H9 (cell line): Measurements from ENCODE around the gene ZBTB17. TPM values are rescaled to one million over a fixed set of nuclear protein-coding genes. Genes with fewer than 3 reads are reported as not detected.
A peak's percentile ranks its signal among the peaks of the same experiment; 100 is the strongest.

Experiments
- DNase-seq: peaks from one replicate; pipeline ENCODE4 v3.0.0-alpha.2; 2017
- H2AFZ ChIP-seq: one replicate; pipeline ENCODE4 v1.6.1; 2013; ENCODE audit warnings: mild to moderate bottlenecking, low read length, control low read depth, moderate library complexity
- H2AK5ac ChIP-seq: 2 replicates; pipeline ENCODE4 v1.6.1; 2013; ENCODE audit warnings: low read length, control low read depth, mixed read lengths; ENCODE audit not compliant: insufficient read length
- H2BK120ac ChIP-seq: one replicate; pipeline ENCODE4 v1.6.1; 2013; ENCODE audit warnings: low read depth, mild to moderate bottlenecking, low read length, control low read depth, inconsistent platforms; ENCODE audit not compliant: poor library complexity, severe bottlenecking
- H2BK12ac ChIP-seq: 2 replicates; pipeline ENCODE4 v1.6.1; 2013; ENCODE audit warnings: low read length, control low read depth, mixed read lengths, low read depth; ENCODE audit not compliant: insufficient read length
- H2BK15ac ChIP-seq: 2 replicates; pipeline ENCODE4 v1.6.1; 2013; ENCODE audit warnings: low read depth, low read length, control low read depth
- H2BK20ac ChIP-seq: one replicate; pipeline ENCODE4 v1.6.1; 2013; ENCODE audit warnings: low read depth, mild to moderate bottlenecking, low read length, control low read depth, inconsistent platforms; ENCODE audit not compliant: poor library complexity, severe bottlenecking
- H2BK5ac ChIP-seq: 2 replicates; pipeline ENCODE4 v1.6.1; 2013; ENCODE audit warnings: low read length, control low read depth, mixed read lengths; ENCODE audit not compliant: insufficient read length
- H3K14ac ChIP-seq: 2 replicates; pipeline ENCODE4 v1.6.1; 2013; ENCODE audit warnings: low read length, control low read depth; ENCODE audit not compliant: insufficient read depth
- H3K18ac ChIP-seq: 2 replicates; pipeline ENCODE4 v1.6.1; 2013; ENCODE audit warnings: low read depth, mild to moderate bottlenecking, mixed read lengths, low read length, control low read depth; ENCODE audit not compliant: insufficient read length
- H3K23ac ChIP-seq: 2 replicates; pipeline ENCODE4 v1.6.1; 2013; ENCODE audit warnings: low read length, control low read depth, mixed read lengths, low read depth; ENCODE audit not compliant: insufficient read length
- H3K23me2 ChIP-seq: 2 replicates; pipeline ENCODE4 v1.6.1; 2013; ENCODE audit warnings: low read depth, mild to moderate bottlenecking, mixed read lengths, low read length, control low read depth; ENCODE audit not compliant: insufficient read length, poor library complexity, severe bottlenecking
- H3K27ac ChIP-seq: 2 replicates; pipeline ENCODE4 v1.5.1; 2013; ENCODE audit warnings: low read length, control low read depth, mixed read lengths, low read depth; ENCODE audit not compliant: insufficient read length
- H3K27me3 ChIP-seq: 2 replicates; pipeline ENCODE4 v1.6.1; 2013; ENCODE audit warnings: low read length, control low read depth, inconsistent platforms; ENCODE audit not compliant: insufficient read depth
- H3K4ac ChIP-seq: 2 replicates; pipeline ENCODE4 v1.6.1; 2013; ENCODE audit warnings: low read depth, mild to moderate bottlenecking, control low read depth, inconsistent platforms, low read length, moderate library complexity
- H3K4me1 ChIP-seq: 2 replicates; pipeline ENCODE4 v1.6.1; 2013; ENCODE audit warnings: low read length, control low read depth, inconsistent platforms; ENCODE audit not compliant: insufficient read depth
- H3K4me2 ChIP-seq: 2 replicates; pipeline ENCODE4 v1.6.1; 2013; ENCODE audit warnings: low read length, control low read depth, mixed read lengths; ENCODE audit not compliant: insufficient read length, insufficient read depth
- H3K56ac ChIP-seq: 2 replicates; pipeline ENCODE4 v1.6.1; 2013; ENCODE audit warnings: low read depth, mild to moderate bottlenecking, mixed read lengths, low read length, control low read depth; ENCODE audit not compliant: insufficient read length
- H3K79me1 ChIP-seq: 2 replicates; pipeline ENCODE4 v1.6.1; 2013; ENCODE audit warnings: low read depth, mild to moderate bottlenecking, moderate library complexity, low read length, control low read depth, inconsistent platforms; ENCODE audit not compliant: insufficient read depth, poor library complexity, severe bottlenecking
- H3K79me2 ChIP-seq: 2 replicates; pipeline ENCODE4 v1.6.1; 2013; ENCODE audit warnings: low read length, control low read depth, inconsistent platforms; ENCODE audit not compliant: insufficient read depth
- H3K9ac ChIP-seq: 2 replicates; pipeline ENCODE4 v1.6.1; 2013; ENCODE audit warnings: low read length, control low read depth, mixed read lengths; ENCODE audit not compliant: insufficient read length; ENCODE audit errors: extremely low read depth
- H3K9me3 ChIP-seq: one replicate; pipeline ENCODE4 v1.6.1; 2013; ENCODE audit warnings: low read depth, low read length, inconsistent platforms; ENCODE audit not compliant: control insufficient read depth
- H3T11ph ChIP-seq: one replicate; pipeline ENCODE4 v1.6.1; 2013; ENCODE audit warnings: mild to moderate bottlenecking, low read length, control low read depth, inconsistent platforms
- H4K20me1 ChIP-seq: one replicate; pipeline ENCODE4 v1.6.1; 2013; ENCODE audit not compliant: control insufficient read depth, insufficient read length, insufficient read depth
- H4K5ac ChIP-seq: 2 replicates; pipeline ENCODE4 v1.6.1; 2013; ENCODE audit warnings: low read depth, mild to moderate bottlenecking, mixed read lengths, low read length, control low read depth; ENCODE audit not compliant: insufficient read length
- H4K8ac ChIP-seq: replicated peaks from 2 replicates; pipeline ENCODE4 v1.6.1; 2013; ENCODE audit warnings: low read length, control low read depth, mixed read lengths, low read depth; ENCODE audit not compliant: insufficient read length
- H4K91ac ChIP-seq: 2 replicates; pipeline ENCODE4 v1.6.1; 2013; ENCODE audit warnings: low read depth, mild to moderate bottlenecking, moderate library complexity, mixed read lengths, low read length, control low read depth; ENCODE audit not compliant: insufficient read length
- H3K27ac Mint-ChIP-seq, 3 experiments: 2 replicates in 2 of 3; 3 replicates in 1 of 3; pipeline ENCODE4 v1.8.0; 2020 to 2021; ENCODE audit warnings: mixed read lengths in 3 of 3, mild to moderate bottlenecking in 1 of 3, moderate library complexity in 1 of 3
- H3K27me3 Mint-ChIP-seq: 2 replicates; pipeline ENCODE4 v1.8.0; 2021; ENCODE audit warnings: low read depth, mild to moderate bottlenecking, moderate library complexity, mixed read lengths
- H3K36me3 Mint-ChIP-seq, 3 experiments: 2 replicates in 2 of 3; 3 replicates in 1 of 3; pipeline ENCODE4 v1.8.0; 2020 to 2021; ENCODE audit warnings: low read depth in 3 of 3, mixed read lengths in 3 of 3; ENCODE audit not compliant: insufficient read depth in 1 of 3
- H3K4me1 Mint-ChIP-seq, 2 experiments: 2 replicates each; pipeline ENCODE4 v1.8.0; 2020; ENCODE audit warnings: mixed read lengths in 2 of 2
- H3K4me3 Mint-ChIP-seq, 2 experiments: 2 replicates in 1 of 2; 3 replicates in 1 of 2; pipeline ENCODE4 v1.8.0; 2020 to 2021; ENCODE audit warnings: mild to moderate bottlenecking in 2 of 2, mixed read lengths in 2 of 2, moderate library complexity in 1 of 2
- H3K9me3 Mint-ChIP-seq, 2 experiments: 2 replicates in 1 of 2; 3 replicates in 1 of 2; pipeline ENCODE4 v1.8.0; 2020; ENCODE audit warnings: mild to moderate bottlenecking in 2 of 2, mixed read lengths in 2 of 2, moderate library complexity in 1 of 2
- WGBS: extraction: QIAGEN DNeasy Blood & Tissue Kit; methylation state at CpG from one replicate; pipeline ENCODE4 v1.1.7; 2013; ENCODE audit warnings: missing lambda C conversion rate, low lambda C conversion rate, mixed read lengths; ENCODE audit not compliant: insufficient read length; ENCODE audit errors: extremely low coverage; 5-methylcytosine and 5-hydroxymethylcytosine counted together
- total RNA-seq: library from RNA; stranded (reverse); gene quantifications from 2 replicates; pipeline ENCODE4 v1.2.1, GENCODE V29; 2021
- TF ChIP-seq, protein P1 (sequence below): fragments of 200-600 bp; sonication (generic); conservative IDR thresholded peaks from 3 replicates; pipeline ENCODE4 v1.8.0; 2021; ENCODE audit warnings: antibody characterized with exemption, mild to moderate bottlenecking

The ZBTB17 gene
- total RNA-seq, 1 experiment from 2014 or later = 16.5 TPM

- H2AFZ ChIP-seq = no peak overlapping the region
- H3K27me3 ChIP-seq = no peaks in the 10 kb centered on the region
- no CpG with 5 or more reads among the region's 7 CpGs for WGBS
- no peaks in the 10 kb centered on the region for H3K23me2 ChIP-seq
- no peak overlapping the region for H3T11ph ChIP-seq
- no peaks in the 10 kb centered on the region for H4K20me1 ChIP-seq
- TF ChIP-seq, protein P1, sequence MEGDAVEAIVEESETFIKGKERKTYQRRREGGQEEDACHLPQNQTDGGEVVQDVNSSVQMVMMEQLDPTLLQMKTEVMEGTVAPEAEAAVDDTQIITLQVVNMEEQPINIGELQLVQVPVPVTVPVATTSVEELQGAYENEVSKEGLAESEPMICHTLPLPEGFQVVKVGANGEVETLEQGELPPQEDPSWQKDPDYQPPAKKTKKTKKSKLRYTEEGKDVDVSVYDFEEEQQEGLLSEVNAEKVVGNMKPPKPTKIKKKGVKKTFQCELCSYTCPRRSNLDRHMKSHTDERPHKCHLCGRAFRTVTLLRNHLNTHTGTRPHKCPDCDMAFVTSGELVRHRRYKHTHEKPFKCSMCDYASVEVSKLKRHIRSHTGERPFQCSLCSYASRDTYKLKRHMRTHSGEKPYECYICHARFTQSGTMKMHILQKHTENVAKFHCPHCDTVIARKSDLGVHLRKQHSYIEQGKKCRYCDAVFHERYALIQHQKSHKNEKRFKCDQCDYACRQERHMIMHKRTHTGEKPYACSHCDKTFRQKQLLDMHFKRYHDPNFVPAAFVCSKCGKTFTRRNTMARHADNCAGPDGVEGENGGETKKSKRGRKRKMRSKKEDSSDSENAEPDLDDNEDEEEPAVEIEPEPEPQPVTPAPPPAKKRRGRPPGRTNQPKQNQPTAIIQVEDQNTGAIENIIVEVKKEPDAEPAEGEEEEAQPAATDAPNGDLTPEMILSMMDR = no peak
- H4K91ac ChIP-seq = no peak overlapping the region
- no peak overlapping the region for H2BK5ac ChIP-seq
- H2AK5ac ChIP-seq = no peak overlapping the region
- no peak for DNase-seq
- no peak overlapping the region for H2BK15ac ChIP-seq
- no peak overlapping the region for H3K23ac ChIP-seq
- no peak overlapping the region for H2BK120ac ChIP-seq
- no peak overlapping the region for H4K5ac ChIP-seq
- no peaks in the 10 kb centered on the region for H3K4me1 ChIP-seq
- no peak overlapping the region for H3K18ac ChIP-seq
- peaks cover 53 to 82% (median 76%) of the 10 kb centered on the region in 3 experiments for H3K36me3 Mint-ChIP-seq
- no peaks in the 10 kb centered on the region for H3K9me3 ChIP-seq
- H3K4me3 Mint-ChIP-seq = no peak overlapping the region; a peak in 1 of 5 replicates
- H3K9ac ChIP-seq = no peak overlapping the region
- no peak overlapping the region for H2BK20ac ChIP-seq
- no peaks in the 10 kb centered on the region for H3K27me3 Mint-ChIP-seq
- H3K79me2 ChIP-seq = no peaks in the 10 kb centered on the region
- H3K79me1 ChIP-seq = no peaks in the 10 kb centered on the region
- peaks cover 5 to 6% of the 10 kb centered on the region in 2 experiments for H3K4me1 Mint-ChIP-seq
- peak overlapping the region; percentile 91 to 97 (median 96); a peak in 6 of 7 replicates for H3K27ac Mint-ChIP-seq
- H3K9me3 Mint-ChIP-seq = no peaks in the 10 kb centered on the region
- H2BK12ac ChIP-seq = no peak overlapping the region
- no peak overlapping the region for H3K56ac ChIP-seq
- H3K4me2 ChIP-seq = no peak overlapping the region
- no peak overlapping the region for H3K27ac ChIP-seq
- H3K14ac ChIP-seq = no peak overlapping the region
- no peak overlapping the region for H4K8ac ChIP-seq
- H3K4ac ChIP-seq = no peak overlapping the region
Observed at GRCh38 chr1:15937146-15937545, 38.8 kb downstream of the ZBTB17 start.
